GM23338 (cell line): Measurements from ENCODE around the gene PAQR4.

Experiments used
- CTCF ChIP-seq, 2 experiments: fragments of 200-600 bp in 1 of 2; sonication (generic) in 1 of 2; conservative IDR thresholded peaks; 2 replicates each; pipeline versions ENCODE4 v1.5.1 to v1.6.1; 2016 to 2017; ENCODE audit warnings: antibody characterized with exemption in 2 of 2, low read depth in 2 of 2, mild to moderate bottlenecking in 2 of 2, moderate library complexity in 1 of 2
- EZH2phosphoT487 ChIP-seq: fragments of 200-600 bp; sonication (generic); IDR thresholded peaks from one replicate; pipeline ENCODE4 v1.8.1; 2018; ENCODE audit warnings: antibody characterized with exemption; ENCODE audit not compliant: unreplicated experiment
- NANOG ChIP-seq: IDR thresholded peaks from 2 replicates; pipeline ENCODE4 v1.6.1; 2016; ENCODE audit warnings: antibody characterized with exemption, borderline replicate concordance
- STAT1 ChIP-seq: IDR thresholded peaks from one replicate; pipeline ENCODE4 v1.6.1; 2016; ENCODE audit warnings: antibody characterized with exemption; ENCODE audit not compliant: unreplicated experiment

- no peak for TF ChIP-seq CTCF (conservative IDR thresholded peaks at IDR 0.05; ENCODE audit: low read depth in 2 of 2)
- no peak for TF ChIP-seq NANOG
- no peak for TF ChIP-seq STAT1
- no peak for TF ChIP-seq EZH2phosphoT487
These were observed 19.3 kb upstream of the PAQR4 start for GRCh38 chr16:2949705-2950352.
